PFSK-1 (cell line): ENCODE measurements around the gene DPP6.

Experiments
- FOXP2 ChIP-seq: optimal IDR thresholded peaks from 2 replicates; pipeline ENCODE3; 2011; ENCODE audit warnings: borderline replicate concordance, control low read depth, inconsistent platforms; ENCODE audit not compliant: insufficient read depth; ENCODE audit errors: extremely low read length, extremely low read depth
- POLR2AphosphoS5 ChIP-seq: IDR thresholded peaks from 2 replicates; pipeline ENCODE4 v1.6.1; 2012; ENCODE audit warnings: low read depth, mild to moderate bottlenecking, control low read depth, low read length, moderate library complexity
- REST ChIP-seq, 2 experiments: IDR thresholded peaks; 2 replicates each; pipeline versions ENCODE4 v1.6.1 to v1.8.0; 2011 to 2012; ENCODE audit warnings: low read depth in 2 of 2, low read length in 2 of 2, control low read depth in 1 of 2, inconsistent platforms in 1 of 2, mild to moderate bottlenecking in 1 of 2, moderate library complexity in 1 of 2; ENCODE audit not compliant: insufficient read depth in 1 of 2
- SIN3A ChIP-seq: IDR thresholded peaks from 2 replicates; pipeline ENCODE4 v1.6.1; 2012; ENCODE audit warnings: mild to moderate bottlenecking, low read length, moderate library complexity, borderline replicate concordance; ENCODE audit not compliant: insufficient read depth
- TAF1 ChIP-seq: IDR thresholded peaks from 2 replicates; pipeline ENCODE4 v1.6.1; 2012; ENCODE audit warnings: low read length, control low read depth, borderline replicate concordance; ENCODE audit not compliant: insufficient read depth

Gene DPP6

GRCh38 chr7:154767142-154767541 is 714.9 kb downstream of the DPP6 start:
- no peak for TF ChIP-seq FOXP2
- TF ChIP-seq REST (IDR thresholded peaks at IDR 0.05; ENCODE audit: insufficient read depth in 1 of 2, low read depth in 2 of 2, low read length in 2 of 2) = no peak
- TF ChIP-seq TAF1 = no peak
- no peak for TF ChIP-seq SIN3A
- no peak for TF ChIP-seq POLR2AphosphoS5

- no peak for TF ChIP-seq POLR2AphosphoS5
- TF ChIP-seq REST (IDR thresholded peaks at IDR 0.05; ENCODE audit: insufficient read depth in 1 of 2, low read depth in 2 of 2, low read length in 2 of 2) = no peak
- TF ChIP-seq TAF1 = no peak
- no peak for TF ChIP-seq FOXP2
- TF ChIP-seq SIN3A = no peak
These were observed 715.7 kb downstream of the DPP6 start for GRCh38 chr7:154767821-154768415.

GRCh38 chr7:154769001-154769400 is 716.8 kb downstream of the DPP6 start:
- TF ChIP-seq SIN3A = no peak
- TF ChIP-seq FOXP2 = no peak
- no peak for TF ChIP-seq REST (IDR thresholded peaks at IDR 0.05; ENCODE audit: insufficient read depth in 1 of 2, low read depth in 2 of 2, low read length in 2 of 2)
- TF ChIP-seq POLR2AphosphoS5 = no peak
- TF ChIP-seq TAF1 = no peak

- TF ChIP-seq SIN3A = no peak
These were observed 717.3 kb downstream of the DPP6 start for GRCh38 chr7:154769527-154769926.

GRCh38 chr7:154770361-154770760 is 718.2 kb downstream of the DPP6 start:
- TF ChIP-seq TAF1 (no peak), POLR2AphosphoS5 (no peak), REST (IDR thresholded peaks at IDR 0.05; ENCODE audit: insufficient read depth in 1 of 2, low read depth in 2 of 2, low read length in 2 of 2) (no peak), FOXP2 (no peak), SIN3A (no peak)
